Measurements from ENCODE around the gene TC2N.

DNA sequence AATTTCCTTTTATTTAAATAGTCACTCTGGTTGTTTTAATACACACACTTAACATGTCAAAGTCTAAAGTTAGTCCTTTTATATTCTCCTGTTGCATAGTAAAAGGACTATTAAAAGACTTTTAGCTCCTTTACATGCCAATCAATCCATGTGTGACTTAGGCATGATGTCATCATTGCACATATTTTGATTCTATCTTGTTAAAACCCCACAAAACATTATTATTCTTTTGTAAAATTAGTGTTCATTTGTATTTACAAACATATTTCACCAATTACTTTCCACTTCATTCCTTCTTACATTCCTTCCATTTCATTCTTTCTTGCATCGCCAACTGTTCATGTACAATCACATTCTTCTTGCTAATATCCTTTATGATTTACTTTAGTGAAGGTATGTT, 39.6 kb downstream of the TC2N start:
- TF ChIP-seq, protein P1, sequence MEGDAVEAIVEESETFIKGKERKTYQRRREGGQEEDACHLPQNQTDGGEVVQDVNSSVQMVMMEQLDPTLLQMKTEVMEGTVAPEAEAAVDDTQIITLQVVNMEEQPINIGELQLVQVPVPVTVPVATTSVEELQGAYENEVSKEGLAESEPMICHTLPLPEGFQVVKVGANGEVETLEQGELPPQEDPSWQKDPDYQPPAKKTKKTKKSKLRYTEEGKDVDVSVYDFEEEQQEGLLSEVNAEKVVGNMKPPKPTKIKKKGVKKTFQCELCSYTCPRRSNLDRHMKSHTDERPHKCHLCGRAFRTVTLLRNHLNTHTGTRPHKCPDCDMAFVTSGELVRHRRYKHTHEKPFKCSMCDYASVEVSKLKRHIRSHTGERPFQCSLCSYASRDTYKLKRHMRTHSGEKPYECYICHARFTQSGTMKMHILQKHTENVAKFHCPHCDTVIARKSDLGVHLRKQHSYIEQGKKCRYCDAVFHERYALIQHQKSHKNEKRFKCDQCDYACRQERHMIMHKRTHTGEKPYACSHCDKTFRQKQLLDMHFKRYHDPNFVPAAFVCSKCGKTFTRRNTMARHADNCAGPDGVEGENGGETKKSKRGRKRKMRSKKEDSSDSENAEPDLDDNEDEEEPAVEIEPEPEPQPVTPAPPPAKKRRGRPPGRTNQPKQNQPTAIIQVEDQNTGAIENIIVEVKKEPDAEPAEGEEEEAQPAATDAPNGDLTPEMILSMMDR (IDR thresholded peaks at IDR 0.05 in 4 of 5, conservative IDR thresholded peaks at IDR 0.05 in 1 of 5): no peak
- TF ChIP-seq POLR2A (IDR thresholded peaks at IDR 0.05): no peak
